Endothelial cell of umbilical vein (primary cell): ENCODE measurements around the gene GABPB2.

Experiments
- CTCF ChIP-seq, 2 donors: IDR thresholded peaks; 1 replicate in 1 of 2; 2 replicates in 1 of 2; pipeline ENCODE4 v1.5.1; 2011; ENCODE audit warnings: low read length in 2 of 2, mild to moderate bottlenecking in 2 of 2, moderate library complexity in 2 of 2, control low read depth in 1 of 2, inconsistent platforms in 1 of 2, low read depth in 1 of 2; ENCODE audit not compliant: insufficient read depth in 1 of 2; ENCODE audit errors: extremely low read depth in 1 of 2
- EZH2 ChIP-seq: IDR thresholded peaks from 2 replicates; pipeline ENCODE4 v1.6.1; 2012; ENCODE audit warnings: borderline replicate concordance, low read depth, mild to moderate bottlenecking, moderate library complexity, low read length, inconsistent platforms; ENCODE audit not compliant: severe bottlenecking
- FOS ChIP-seq: IDR thresholded peaks from 2 replicates; pipeline ENCODE4 v1.6.1; 2011; ENCODE audit warnings: mild to moderate bottlenecking, low read length, moderate library complexity, borderline replicate concordance; ENCODE audit not compliant: insufficient read depth
- JUN ChIP-seq: IDR thresholded peaks from 2 replicates; pipeline ENCODE4 v1.6.1; 2011; ENCODE audit warnings: borderline replicate concordance, low read depth; ENCODE audit not compliant: insufficient read length, insufficient read depth
- MAX ChIP-seq: IDR thresholded peaks from 2 replicates; pipeline ENCODE4 v1.6.1; 2011; ENCODE audit not compliant: insufficient read depth, insufficient read length
- MYC ChIP-seq: IDR thresholded peaks from one replicate; pipeline ENCODE4 v1.6.1; 2011; ENCODE audit warnings: mild to moderate bottlenecking, low read depth, low read length
- POLR2A ChIP-seq: IDR thresholded peaks from 2 replicates; pipeline ENCODE4 v1.6.1; 2012; ENCODE audit warnings: low read depth, mild to moderate bottlenecking, control low read depth, low read length
- POLR2AphosphoS5 ChIP-seq: IDR thresholded peaks from 2 replicates; pipeline ENCODE4 v1.6.1; 2012; ENCODE audit warnings: low read depth, mild to moderate bottlenecking, control low read depth, low read length, moderate library complexity; ENCODE audit not compliant: insufficient read depth

GRCh38 chr1:151131701-151132334, 61.3 kb downstream of the GABPB2 start:
- TF ChIP-seq JUN: no peak
- TF ChIP-seq CTCF (IDR thresholded peaks at IDR 0.05; ENCODE audit: extremely low read depth in 1 of 2, insufficient read depth in 1 of 2, low read depth in 1 of 2, low read length in 2 of 2): no peak
- TF ChIP-seq POLR2AphosphoS5: no peak
- TF ChIP-seq MAX: no peak
- no peak for TF ChIP-seq POLR2A
- TF ChIP-seq EZH2: no peak
- TF ChIP-seq FOS: no peak
- no peak for TF ChIP-seq MYC
